SK-N-SH (cell line): ENCODE measurements around the gene BUB1. TPM values are rescaled to one million over a fixed set of nuclear protein-coding genes. Genes with fewer than 3 reads are reported as not detected.

Experiments used
- CTCF ChIA-PET: fragments of 300-600, 350-600 bp; formaldehyde crosslinking; extraction: SDS; loops from one replicate; lab custom pipeline; 2021; lab: Yijun Ruan, JAX
- POLR2A ChIA-PET: fragments of 350-600 bp; sonication (Branson Sonifier 250); formaldehyde crosslinking; extraction: SDS; loops from one replicate; lab custom pipeline; 2020; ENCODE audit warnings: antibody characterized with exemption, inconsistent platforms; lab: Yijun Ruan, JAX
- DNase-seq: peaks from one replicate; pipeline ENCODE4 v3.0.0; 2012
- H2AFZ ChIP-seq: fragments of 200-600 bp; sonication (generic); 2 replicates; pipeline ENCODE4 v1.8.1; 2016; ENCODE audit warnings: antibody characterized with exemption, mild to moderate bottlenecking, low read depth
- H3F3A ChIP-seq: fragments of 200-600 bp; sonication (generic); replicated peaks from 2 replicates; pipeline ENCODE3; 2016; ENCODE audit warnings: antibody characterized with exemption, mild to moderate bottlenecking; ENCODE audit not compliant: insufficient read depth
- H3K27ac ChIP-seq, 2 experiments: fragments of 200-500 bp in 1 of 2; fragments of 200-600 bp in 1 of 2; sonication (Bioruptor generic) in 1 of 2; sonication (generic), shearing (Covaris generic) in 1 of 2; 2 replicates each; pipeline versions ENCODE4 v1.5.1 to v1.6.1; 2014 to 2016; ENCODE audit warnings: low read depth in 2 of 2, inconsistent platforms in 1 of 2, low read length in 1 of 2, mild to moderate bottlenecking in 1 of 2, mixed read lengths in 1 of 2
- H3K27me3 ChIP-seq: fragments of 200-600 bp; sonication (generic), shearing (Covaris generic); 2 replicates; pipeline ENCODE4 v1.6.1; 2016; ENCODE audit warnings: mixed run types; ENCODE audit not compliant: insufficient read depth
- H3K36me3 ChIP-seq, 2 experiments: fragments of 200-500 bp in 1 of 2; fragments of 200-600 bp in 1 of 2; sonication (Bioruptor generic) in 1 of 2; sonication (generic) in 1 of 2; replicated peaks in 1 of 2; 2 replicates each; pipeline versions ENCODE3 to v1.5.1; 2014 to 2016; ENCODE audit warnings: low read length in 1 of 2, mild to moderate bottlenecking in 1 of 2; ENCODE audit not compliant: insufficient read depth in 2 of 2, control insufficient read depth in 1 of 2
- H3K4me1 ChIP-seq, 2 experiments: fragments of 200-500 bp in 1 of 2; fragments of 200-600 bp in 1 of 2; sonication (Bioruptor generic) in 1 of 2; sonication (generic), shearing (Covaris generic) in 1 of 2; 2 replicates each; pipeline versions ENCODE4 v1.5.1 to v1.6.1; 2014 to 2016; ENCODE audit warnings: low read depth in 1 of 2, low read length in 1 of 2, mixed run types in 1 of 2; ENCODE audit not compliant: insufficient read depth in 2 of 2, control insufficient read depth in 1 of 2
- H3K4me2 ChIP-seq: fragments of 200-600 bp; sonication (generic), shearing (Covaris generic); 2 replicates; pipeline ENCODE4 v1.6.1; 2017; ENCODE audit warnings: mixed run types
- H3K4me3 ChIP-seq, 2 experiments: fragments of 200-500 bp in 1 of 2; fragments of 200-600 bp in 1 of 2; sonication (Bioruptor generic) in 1 of 2; sonication (generic), shearing (Covaris generic) in 1 of 2; 2 replicates each; pipeline versions ENCODE4 v1.5.1 to v1.8.1; 2014 to 2016; ENCODE audit warnings: low read depth in 2 of 2, inconsistent platforms in 1 of 2, low read length in 1 of 2, mild to moderate bottlenecking in 1 of 2, mixed read lengths in 1 of 2, moderate library complexity in 1 of 2
- H3K79me2 ChIP-seq: fragments of 200-600 bp; sonication (generic); 2 replicates; pipeline ENCODE4 v1.8.1; 2017; ENCODE audit warnings: mild to moderate bottlenecking; ENCODE audit not compliant: insufficient read depth
- H3K9ac ChIP-seq: fragments of 200-600 bp; sonication (generic); 2 replicates; pipeline ENCODE4 v1.6.1; 2017; ENCODE audit warnings: mixed run types
- H3K9me2 ChIP-seq: fragments of 200-600 bp; sonication (generic); 2 replicates; pipeline ENCODE4 v1.6.1; 2017; ENCODE audit warnings: mixed run types
- H3K9me3 ChIP-seq: fragments of 200-600 bp; sonication (generic); 2 replicates; pipeline ENCODE4 v1.6.1; 2017; ENCODE audit warnings: mixed run types, mild to moderate bottlenecking, moderate library complexity
- H4K20me1 ChIP-seq: fragments of 200-600 bp; sonication (generic); 2 replicates; pipeline ENCODE4 v1.6.1; 2017; ENCODE audit warnings: mild to moderate bottlenecking, mixed run types; ENCODE audit not compliant: insufficient read depth
- CTCF ChIP-seq: fragments of 200-600 bp; sonication (generic); IDR thresholded peaks from 2 replicates; pipeline ENCODE4 v1.6.1; 2017; ENCODE audit warnings: antibody characterized with exemption, mild to moderate bottlenecking, moderate library complexity
- ELF1 ChIP-seq: IDR thresholded peaks from 2 replicates; pipeline ENCODE4 v1.4.0; 2012
- FOXM1 ChIP-seq: IDR thresholded peaks from 2 replicates; pipeline ENCODE4 v1.4.0; 2012; ENCODE audit warnings: low read depth, mild to moderate bottlenecking
- GABPA ChIP-seq: IDR thresholded peaks from 2 replicates; pipeline ENCODE4 v1.4.0; 2012; ENCODE audit warnings: low read depth, mild to moderate bottlenecking
- GATA2 ChIP-seq: sonication (generic); formaldehyde crosslinking; IDR thresholded peaks from 2 replicates; pipeline ENCODE4 v1.5.0; 2020; ENCODE audit warnings: mild to moderate bottlenecking, missing genetic modification reagents
- MEF2A ChIP-seq: IDR thresholded peaks from 2 replicates; pipeline ENCODE4 v1.4.0; 2012; ENCODE audit warnings: low read depth, borderline replicate concordance
- NFIC ChIP-seq: IDR thresholded peaks from 2 replicates; pipeline ENCODE4 v1.4.0; 2012; ENCODE audit warnings: borderline replicate concordance
- PBX3 ChIP-seq: IDR thresholded peaks from 2 replicates; pipeline ENCODE4; 2012
- POLR2AphosphoS5 ChIP-seq: IDR thresholded peaks from 2 replicates; pipeline ENCODE4 v1.6.1; 2012; ENCODE audit warnings: low read depth, low read length
- RCOR1 ChIP-seq: fragments of 150-350 bp; IDR thresholded peaks from 2 replicates; pipeline ENCODE4 v1.6.1; 2017; ENCODE audit warnings: antibody characterized with exemption, low read length
- RFX5 ChIP-seq: IDR thresholded peaks from 2 replicates; pipeline ENCODE4 v1.6.1; 2012; ENCODE audit warnings: mild to moderate bottlenecking, improper control_type of control experiment, low read length
- RXRA ChIP-seq: IDR thresholded peaks from 2 replicates; pipeline ENCODE4 v1.4.0; 2012; ENCODE audit warnings: low read depth, mild to moderate bottlenecking, borderline replicate concordance
- SIN3A ChIP-seq: IDR thresholded peaks from 2 replicates; pipeline ENCODE4 v1.6.1; 2012; ENCODE audit warnings: low read depth, mild to moderate bottlenecking, low read length, moderate library complexity, borderline replicate concordance
- SMC3 ChIP-seq: IDR thresholded peaks from 2 replicates; pipeline ENCODE4 v1.6.1; 2012; ENCODE audit warnings: low read depth, low read length, improper control_type of control experiment
- TCF12 ChIP-seq: IDR thresholded peaks from 2 replicates; pipeline ENCODE4 v1.4.0; 2012
- TEAD4 ChIP-seq: IDR thresholded peaks from 2 replicates; pipeline ENCODE4 v1.4.0; 2012; ENCODE audit warnings: mild to moderate bottlenecking, borderline replicate concordance; ENCODE audit not compliant: insufficient read depth
- WGBS: methylation state at CpG from one replicate; pipeline ENCODE4 v1.1.6; 2017; ENCODE audit warnings: low lambda C conversion rate; 5-methylcytosine and 5-hydroxymethylcytosine counted together
- polyA plus RNA-seq, 3 experiments: library from polyadenylated mRNA; depleted of rRNA; stranded (reverse); fragments of >200 nt; gene quantifications; 2 replicates each; pipeline ENCODE4 v1.2.3, GENCODE V29; 2012
- TF ChIP-seq, protein P1 (sequence below): IDR thresholded peaks from 2 replicates; pipeline ENCODE4 v1.4.0; 2012; ENCODE audit warnings: low read depth, borderline replicate concordance
- TF ChIP-seq, protein P2 (sequence below): IDR thresholded peaks from 2 replicates; pipeline ENCODE4 v1.4.0; 2012; ENCODE audit warnings: low read depth, borderline replicate concordance

Gene BUB1
- polyA plus RNA-seq, 1 of the 3 experiments (the other 2 are of a cell fraction) = 9.0 TPM

DNA sequence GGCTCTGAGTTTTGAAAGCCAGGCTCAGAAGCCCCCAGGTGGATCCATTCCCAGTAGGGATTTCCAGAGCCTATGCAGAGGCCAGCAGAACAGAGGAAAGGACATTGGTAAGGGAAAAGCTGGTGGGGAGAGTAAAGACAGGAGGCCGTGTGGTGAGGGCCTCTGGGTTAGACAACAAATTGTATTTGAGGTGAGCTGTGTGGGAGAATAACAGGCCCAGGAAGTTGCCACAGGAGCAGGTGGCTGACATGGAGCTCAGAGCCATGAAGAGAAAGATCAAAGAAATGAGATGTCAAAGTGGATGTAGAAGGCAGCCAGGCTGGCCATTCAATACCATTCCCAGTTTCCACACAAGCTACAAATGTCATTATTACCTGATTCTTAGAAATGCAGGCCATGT, 8.8 kb downstream of the BUB1 start (continued):
- TF ChIP-seq MEF2A = no peak
- TF ChIP-seq GATA2 = no peak
- TF ChIP-seq NFIC = no peak
- no peak for TF ChIP-seq CTCF
- no peak for TF ChIP-seq GABPA
- TF ChIP-seq SMC3 = no peak
- TF ChIP-seq RCOR1 = no peak
- TF ChIP-seq, protein P1, sequence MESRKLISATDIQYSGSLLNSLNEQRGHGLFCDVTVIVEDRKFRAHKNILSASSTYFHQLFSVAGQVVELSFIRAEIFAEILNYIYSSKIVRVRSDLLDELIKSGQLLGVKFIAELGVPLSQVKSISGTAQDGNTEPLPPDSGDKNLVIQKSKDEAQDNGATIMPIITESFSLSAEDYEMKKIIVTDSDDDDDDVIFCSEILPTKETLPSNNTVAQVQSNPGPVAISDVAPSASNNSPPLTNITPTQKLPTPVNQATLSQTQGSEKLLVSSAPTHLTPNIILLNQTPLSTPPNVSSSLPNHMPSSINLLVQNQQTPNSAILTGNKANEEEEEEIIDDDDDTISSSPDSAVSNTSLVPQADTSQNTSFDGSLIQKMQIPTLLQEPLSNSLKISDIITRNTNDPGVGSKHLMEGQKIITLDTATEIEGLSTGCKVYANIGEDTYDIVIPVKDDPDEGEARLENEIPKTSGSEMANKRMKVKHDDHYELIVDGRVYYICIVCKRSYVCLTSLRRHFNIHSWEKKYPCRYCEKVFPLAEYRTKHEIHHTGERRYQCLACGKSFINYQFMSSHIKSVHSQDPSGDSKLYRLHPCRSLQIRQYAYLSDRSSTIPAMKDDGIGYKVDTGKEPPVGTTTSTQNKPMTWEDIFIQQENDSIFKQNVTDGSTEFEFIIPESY = no peak
- TF ChIP-seq TEAD4 = no peak

DNA sequence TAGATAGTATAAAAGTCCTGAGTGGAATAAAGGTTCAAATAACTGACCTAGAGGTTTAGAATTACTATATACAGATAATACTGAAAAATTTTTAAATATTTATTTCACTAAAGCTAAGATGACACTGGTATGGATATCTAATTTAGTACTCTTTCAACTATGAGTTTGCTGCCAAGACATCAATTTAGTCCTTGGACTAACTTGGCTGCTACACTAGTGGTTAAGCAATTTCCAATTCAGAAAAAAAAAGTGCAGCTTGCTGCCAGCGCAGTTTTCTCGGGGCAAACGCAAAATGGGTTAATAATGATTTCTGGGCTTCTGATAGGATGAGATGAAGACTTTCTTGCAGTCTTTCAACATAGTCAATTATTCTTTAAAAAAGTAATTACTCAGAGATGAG, 10.8 kb downstream of the BUB1 start:
- H3K79me2 ChIP-seq = peaks cover 33% of the 10 kb centered on the region; the same call in 1 of the 2 replicates
- no peaks in the 10 kb centered on the region for H3K9me2 ChIP-seq
- WGBS = 94% methylated on average over 3 of the region's 3 CpGs
- TF ChIP-seq SIN3A (no peak), FOXM1 (no peak), PBX3 (no peak), RXRA (no peak), RFX5 (no peak), ELF1 (no peak), POLR2AphosphoS5 (no peak), TCF12 (no peak)
- TF ChIP-seq, protein P2, sequence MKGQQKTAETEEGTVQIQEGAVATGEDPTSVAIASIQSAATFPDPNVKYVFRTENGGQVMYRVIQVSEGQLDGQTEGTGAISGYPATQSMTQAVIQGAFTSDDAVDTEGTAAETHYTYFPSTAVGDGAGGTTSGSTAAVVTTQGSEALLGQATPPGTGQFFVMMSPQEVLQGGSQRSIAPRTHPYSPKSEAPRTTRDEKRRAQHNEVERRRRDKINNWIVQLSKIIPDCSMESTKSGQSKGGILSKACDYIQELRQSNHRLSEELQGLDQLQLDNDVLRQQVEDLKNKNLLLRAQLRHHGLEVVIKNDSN = no peak
- H3K4me3 ChIP-seq = no peak overlapping the region
- no peak overlapping the region for H2AFZ ChIP-seq
- H3K27ac ChIP-seq = no peak overlapping the region; a peak in 1 of 4 replicates
- no peaks in the 10 kb centered on the region for H4K20me1 ChIP-seq
- no peak for DNase-seq
- no peaks in the 10 kb centered on the region for H3K9me3 ChIP-seq
- no peaks in the 10 kb centered on the region for H3K27me3 ChIP-seq
- H3F3A ChIP-seq = peaks cover 16% of the 10 kb centered on the region
- CTCF ChIA-PET = interaction anchor here (2.1 kb wide), 1 partner anchor 11 kb away, joined by 5 read pairs; the partner anchor contains the start of gene BUB1
- H3K4me1 ChIP-seq = no peaks in the 10 kb centered on the region
- no peak overlapping the region for H3K9ac ChIP-seq
- H3K36me3 ChIP-seq = peaks cover 38 to 46% of the 10 kb centered on the region in 2 experiments
- H3K4me2 ChIP-seq = no peak overlapping the region
- POLR2A ChIA-PET = no interaction called here
